Right lobe of liver (tissue), 6 donors: ENCODE measurements around the gene HDAC1. TPM values are rescaled to one million over a fixed set of nuclear protein-coding genes. Genes with fewer than 3 reads are reported as not detected.
A peak's percentile ranks its signal among the peaks of the same experiment; 100 is the strongest.
"Not testable (repeated sequence)": the region's sequence is repeated elsewhere in the genome, so short reads cannot be mapped to it uniquely, and the experiment has no call there.

Experiments
- ATAC-seq, 4 donors: fragments of 200-7000 bp; cut with Tn5 transposase; one replicate each; pipeline ENCODE4 v1.9.1; 2020; ENCODE audit warnings: mild to moderate bottlenecking in 4 of 4, moderate library complexity in 4 of 4
- DNase-seq, 3 donors: peaks; one replicate each; pipeline ENCODE4 v3.0.0-alpha.2; 2020
- H3K27ac ChIP-seq, 3 donors: fragments of 200-600 bp; one replicate each; pipeline ENCODE4 v1.8.0; 2022
- H3K27me3 ChIP-seq, 2 donors: fragments of 200-600 bp; one replicate each; pipeline ENCODE4 v1.8.0; 2022
- H3K36me3 ChIP-seq, 4 donors: fragments of 200-600 bp; sonication (generic) in 1 of 4; one replicate each; pipeline versions ENCODE4 v1.5.1 to v1.8.0; 2017 to 2022; ENCODE audit warnings: control low read depth in 1 of 4
- H3K4me1 ChIP-seq, 4 donors: fragments of 200-600 bp; sonication (generic) in 1 of 4; one replicate each; pipeline versions ENCODE4 v1.5.1 to v1.8.0; 2017 to 2022; ENCODE audit warnings: control low read depth in 1 of 4
- H3K4me3 ChIP-seq, 3 donors: fragments of 200-600 bp; one replicate each; pipeline ENCODE4 v1.8.0; 2022
- H3K9me3 ChIP-seq, 4 donors: fragments of 200-600 bp; sonication (generic) in 1 of 4; one replicate each; pipeline versions ENCODE4 v1.5.1 to v1.8.0; 2017 to 2022; ENCODE audit warnings: control low read depth in 1 of 4
- CTCF ChIP-seq, 4 donors: fragments of 200-600 bp in 3 of 4; fragments of 450-650 bp in 1 of 4; IDR thresholded peaks; one replicate each; pipeline versions ENCODE4 v1.5.1 to v1.8.0; 2016 to 2022; ENCODE audit warnings: antibody characterized with exemption in 4 of 4, mild to moderate bottlenecking in 2 of 4
- POLR2A ChIP-seq: fragments of 450-650 bp; IDR thresholded peaks from one replicate; pipeline ENCODE4 v1.6.1; 2017; ENCODE audit warnings: antibody characterized with exemption, mild to moderate bottlenecking
- WGBS: methylation state at CpG from one replicate; pipeline ENCODE4 v1.1.6; 2018; ENCODE audit warnings: low coverage, low lambda C conversion rate; ENCODE audit not compliant: insufficient coverage; ENCODE audit errors: missing lambda C conversion rate; 5-methylcytosine and 5-hydroxymethylcytosine counted together
- intact Hi-C, 2 donors: fragments of 100-400 bp; cut with DNase I; formaldehyde crosslinking; loops; one replicate each; pipeline versions ENCODE4 v1.11.2 to v1.14.1; 2022
- total RNA-seq, 6 experiments: library from RNA; depleted of rRNA in 2 of 6; stranded (reverse); fragments of >200 nt in 2 of 6; fragmentation: NEBNext Ultra II Directional in 3 of 6; extraction: Animal tissue kit (Norgen Biotek cat#: 25700) in 3 of 6; gene quantifications; one replicate each; pipeline versions ENCODE4 v1.1.0 to v1.2.4, GENCODE V29; 2016 to 2023
- donor health status: DM: no; HTN: yes; CAD: no.
- donor health status: DM: no; HTN: no; CAD: no.
- donor health status: DM: no; HTN: no; CAD: no.
- donor health status: DM: no; HTN: yes; CAD: no.
- donor health status: DM: no; HTN: yes; CAD: no.

The HDAC1 gene
- total RNA-seq, 6 experiments from 2014 or later, result 24.0 to 40.6 (median 32.4) TPM

- H3K4me3 ChIP-seq, result peak overlapping the region in 1 of 3 donors; percentile 7
- H3K36me3 ChIP-seq, result no peaks in the 10 kb centered on the region
- no peaks in the 10 kb centered on the region for H3K9me3 ChIP-seq
- ATAC-seq (peak; percentile 42 to 79 (median 64)), DNase-seq (no peak)
- intact Hi-C loops, result no loop called here
- H3K4me1 ChIP-seq, result peaks cover 0 to 16% (median 6%) of the 10 kb centered on the region in 4 donors
- H3K27ac ChIP-seq, result peak overlapping the region in 2 of 3 donors; percentile 13 to 24
- H3K27me3 ChIP-seq, result no peaks in the 10 kb centered on the region
- TF ChIP-seq POLR2A (no peak), CTCF (IDR thresholded peaks at IDR 0.05) (no peak)
- WGBS, result 20% methylated on average over 9 of the region's 10 CpGs
Measured at GRCh38 chr1:32255072-32256071, 36.5 kb upstream of the HDAC1 start.

- Histone ChIP-seq H3K36me3 (no peaks in the 10 kb centered on the region), H3K9me3 (no peaks in the 10 kb centered on the region), H3K4me3 (no peak overlapping the region), H3K4me1 (peaks cover 0 to 10% (median 5%) of the 10 kb centered on the region in 4 donors), H3K27me3 (no peaks in the 10 kb centered on the region), H3K27ac (no peak overlapping the region)
- 72% methylated on average over 7 of the region's 9 CpGs for WGBS
- intact Hi-C loops, result no loop called here
- DNase-seq, result no peak
- no peak for ATAC-seq
- no peak for TF ChIP-seq POLR2A
- TF ChIP-seq CTCF (IDR thresholded peaks at IDR 0.05), result no peak
Measured at GRCh38 chr1:32256473-32257226, 35.2 kb upstream of the HDAC1 start.

DNA sequence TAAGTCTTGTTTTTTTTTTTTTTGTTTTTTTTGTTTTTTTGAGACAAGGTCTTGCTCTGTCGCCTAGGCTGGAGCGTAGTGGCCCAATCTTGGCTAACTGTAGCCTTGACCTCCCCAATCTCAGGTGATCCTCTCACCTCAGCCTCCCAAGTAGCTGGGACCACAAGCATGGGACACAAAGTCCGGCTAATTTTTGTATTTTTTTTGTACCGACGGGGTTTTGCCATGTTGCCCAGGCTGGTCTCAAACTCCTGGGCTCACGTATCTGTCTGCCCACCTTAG is 34.7 kb upstream of the HDAC1 start:
- Histone ChIP-seq H3K4me3 (no peak overlapping the region), H3K27ac (no peak overlapping the region), H3K36me3 (no peaks in the 10 kb centered on the region), H3K4me1 (peaks cover 0 to 10% (median 5%) of the 10 kb centered on the region in 4 donors), H3K9me3 (no peaks in the 10 kb centered on the region), H3K27me3 (no peaks in the 10 kb centered on the region)
- no peak for ATAC-seq
- TF ChIP-seq POLR2A (no peak), CTCF (IDR thresholded peaks at IDR 0.05) (no peak)
- intact Hi-C loops, result no loop called here
- 85% methylated on average over 2 of the region's 6 CpGs for WGBS
- DNase-seq, result no peak

- intact Hi-C loops, H3K9me3 ChIP-seq, H3K36me3 ChIP-seq, H3K4me1 ChIP-seq, H3K27ac ChIP-seq, H3K27me3 ChIP-seq, ATAC-seq, H3K4me3 ChIP-seq, DNase-seq: not testable (repeated sequence)
- WGBS, result 83% methylated on average over 2 of the region's 4 CpGs
Measured at GRCh38 chr1:32263236-32263593, 28.7 kb upstream of the HDAC1 start.

DNA sequence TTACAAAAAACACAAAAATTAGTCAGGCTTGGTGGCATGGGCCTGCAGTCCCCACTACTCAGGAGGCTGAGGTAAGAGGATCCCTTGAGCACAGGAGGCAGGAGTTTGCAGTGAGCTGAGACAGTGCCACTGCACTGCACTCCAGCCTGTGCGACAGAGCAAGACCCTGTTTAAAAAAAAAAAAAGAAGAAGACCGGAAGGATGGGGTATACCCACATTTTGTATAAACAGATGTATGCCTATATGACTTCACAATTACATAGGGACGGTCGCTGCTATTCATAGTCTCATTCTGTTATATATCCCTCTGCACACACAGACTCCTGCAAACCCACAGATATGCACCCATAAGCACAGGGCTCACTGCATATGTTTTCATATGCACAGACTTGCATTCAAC is 28.1 kb upstream of the HDAC1 start:
- no peaks in the 10 kb centered on the region for H3K4me1 ChIP-seq
- 93% methylated on average over 4 of the region's 4 CpGs for WGBS
- H3K27ac ChIP-seq, result no peak overlapping the region
- no peak overlapping the region for H3K4me3 ChIP-seq
- no peaks in the 10 kb centered on the region for H3K36me3 ChIP-seq
- H3K27me3 ChIP-seq, result no peaks in the 10 kb centered on the region
- intact Hi-C loops, result no loop called here
- DNase-seq, result no peak
- H3K9me3 ChIP-seq, result no peaks in the 10 kb centered on the region
- TF ChIP-seq POLR2A, result no peak
- no peak for TF ChIP-seq CTCF (IDR thresholded peaks at IDR 0.05)
- no peak for ATAC-seq
